ENCODE results near the gene LRRFIP1.

The LRRFIP1 gene

DNA sequence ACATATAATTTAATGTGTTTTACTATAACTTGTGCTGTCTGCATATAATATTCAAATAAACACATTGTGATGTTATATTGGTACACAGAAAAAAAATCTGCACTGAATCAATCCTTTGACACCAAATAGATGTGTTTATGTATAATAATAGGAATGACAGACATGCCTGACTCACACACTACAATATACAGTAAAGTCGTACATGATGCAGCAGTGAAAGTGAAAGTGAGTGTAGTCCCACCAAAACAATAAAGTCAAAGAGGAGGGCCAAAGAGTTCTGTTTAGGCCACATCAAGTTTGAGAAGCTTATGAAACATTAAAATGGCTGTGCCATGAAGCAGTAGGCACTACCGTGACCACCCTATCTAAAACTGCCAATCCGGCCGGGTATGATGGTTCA, 163.0 kb downstream of the LRRFIP1 start:
- Histone ChIP-seq H3K4me3 (ENCODE audit: low read length) (no peak overlapping the region), H3F3A (ENCODE audit: control insufficient read depth, insufficient read depth) (0 out of 2 replicates have a peak, but pooled peaks cover 2% of the 10 kb centered on the region), H3K4me1 (ENCODE audit: control insufficient read depth, low read length) (no peaks in the 10 kb centered on the region), H3K4me2 (ENCODE audit: low read length) (no peak overlapping the region), H3K27me3 (ENCODE audit: control insufficient read depth, low read length) (no peaks in the 10 kb centered on the region), H3K9me2 (replicated peaks; ENCODE audit: control insufficient read depth, low read length) (no peaks in the 10 kb centered on the region), H4K20me1 (ENCODE audit: control insufficient read depth, insufficient read depth, low read depth, low read length) (no peaks in the 10 kb centered on the region), H3K9me3 (ENCODE audit: control insufficient read depth, insufficient read depth, low read length) (peaks cover 13% of the 10 kb centered on the region), H3K36me3 (ENCODE audit: control insufficient read depth, low read length) (peaks cover 3% of the 10 kb centered on the region; the same call in 1 of the 2 replicates), H3K27ac (ENCODE audit: low read depth, low read length) (no peak overlapping the region), H3K79me2 (ENCODE audit: control insufficient read depth, low read length) (no peaks in the 10 kb centered on the region)
- TF ChIP-seq EZH2phosphoT487 (IDR thresholded peaks at IDR 0.05; ENCODE audit: borderline replicate concordance, low read length) = no peak
- TF ChIP-seq, protein P1, sequence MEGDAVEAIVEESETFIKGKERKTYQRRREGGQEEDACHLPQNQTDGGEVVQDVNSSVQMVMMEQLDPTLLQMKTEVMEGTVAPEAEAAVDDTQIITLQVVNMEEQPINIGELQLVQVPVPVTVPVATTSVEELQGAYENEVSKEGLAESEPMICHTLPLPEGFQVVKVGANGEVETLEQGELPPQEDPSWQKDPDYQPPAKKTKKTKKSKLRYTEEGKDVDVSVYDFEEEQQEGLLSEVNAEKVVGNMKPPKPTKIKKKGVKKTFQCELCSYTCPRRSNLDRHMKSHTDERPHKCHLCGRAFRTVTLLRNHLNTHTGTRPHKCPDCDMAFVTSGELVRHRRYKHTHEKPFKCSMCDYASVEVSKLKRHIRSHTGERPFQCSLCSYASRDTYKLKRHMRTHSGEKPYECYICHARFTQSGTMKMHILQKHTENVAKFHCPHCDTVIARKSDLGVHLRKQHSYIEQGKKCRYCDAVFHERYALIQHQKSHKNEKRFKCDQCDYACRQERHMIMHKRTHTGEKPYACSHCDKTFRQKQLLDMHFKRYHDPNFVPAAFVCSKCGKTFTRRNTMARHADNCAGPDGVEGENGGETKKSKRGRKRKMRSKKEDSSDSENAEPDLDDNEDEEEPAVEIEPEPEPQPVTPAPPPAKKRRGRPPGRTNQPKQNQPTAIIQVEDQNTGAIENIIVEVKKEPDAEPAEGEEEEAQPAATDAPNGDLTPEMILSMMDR (IDR thresholded peaks at IDR 0.05; ENCODE audit: low read depth, low read length, poor library complexity, severe bottlenecking) = no peak

DNA sequence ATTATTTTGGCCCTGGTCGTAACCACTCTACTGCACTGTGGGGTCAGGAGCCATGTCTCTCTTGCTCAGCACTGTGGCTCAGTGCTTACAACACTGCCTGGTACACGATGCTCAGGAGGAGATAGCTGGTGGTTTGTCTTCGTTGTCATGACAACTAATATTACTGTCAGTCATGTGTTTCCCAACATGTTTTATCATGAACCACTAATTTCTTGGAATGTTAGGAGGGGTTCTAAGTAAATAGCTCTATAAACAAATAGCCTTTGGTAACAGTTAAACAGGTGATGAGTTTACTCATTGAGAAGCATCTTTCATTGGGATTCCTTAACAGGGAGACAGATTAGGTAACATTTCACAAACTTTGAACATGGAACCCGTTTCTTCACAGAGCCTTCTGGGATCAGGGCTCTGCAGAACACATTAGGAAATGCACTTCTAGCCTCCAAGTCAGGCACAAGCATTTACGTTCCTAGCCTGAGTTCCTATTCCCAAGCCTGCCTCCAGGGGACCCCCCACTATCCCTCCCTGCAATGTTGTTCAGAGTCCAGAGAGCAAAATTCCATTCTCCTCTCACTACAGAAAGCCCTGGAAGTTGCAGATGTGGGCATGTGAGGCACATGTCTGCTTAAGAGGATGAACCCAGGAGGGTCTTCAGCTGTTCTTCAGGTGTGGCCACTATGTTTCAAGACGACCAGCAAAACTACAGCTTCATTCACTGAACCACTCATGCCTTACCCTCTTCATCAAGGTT, 164.8 kb downstream of the LRRFIP1 start:
- H3K9me3 ChIP-seq (ENCODE audit: control insufficient read depth, insufficient read depth, low read length) = peaks cover 3% of the 10 kb centered on the region; the same call in 1 of the 2 replicates
- no peaks in the 10 kb centered on the region for H3K79me2 ChIP-seq (ENCODE audit: control insufficient read depth, low read length)
- H3F3A ChIP-seq (ENCODE audit: control insufficient read depth, insufficient read depth) = 0 out of 2 replicates have a peak, but pooled peaks cover 2% of the 10 kb centered on the region
- H3K4me3 ChIP-seq (ENCODE audit: low read length) = no peak overlapping the region
- H3K4me2 ChIP-seq (ENCODE audit: low read length) = no peak overlapping the region
- H4K20me1 ChIP-seq (ENCODE audit: control insufficient read depth, insufficient read depth, low read depth, low read length) = no peaks in the 10 kb centered on the region
- no peaks in the 10 kb centered on the region for H3K36me3 ChIP-seq (ENCODE audit: control insufficient read depth, low read length)
- H3K27ac ChIP-seq (ENCODE audit: low read depth, low read length) = no peak overlapping the region
- TF ChIP-seq EZH2phosphoT487 (IDR thresholded peaks at IDR 0.05; ENCODE audit: borderline replicate concordance, low read length) = no peak
- TF ChIP-seq, protein P1 (IDR thresholded peaks at IDR 0.05; ENCODE audit: low read depth, low read length, poor library complexity, severe bottlenecking) = peak; percentile 22
- H3K4me1 ChIP-seq (ENCODE audit: control insufficient read depth, low read length) = 0 out of 2 replicates have a peak, but pooled peaks cover under 1% of the 10 kb centered on the region
- no peaks in the 10 kb centered on the region for H3K27me3 ChIP-seq (ENCODE audit: control insufficient read depth, low read length)
- H3K9me2 ChIP-seq (replicated peaks; ENCODE audit: control insufficient read depth, low read length) = no peaks in the 10 kb centered on the region

DNA sequence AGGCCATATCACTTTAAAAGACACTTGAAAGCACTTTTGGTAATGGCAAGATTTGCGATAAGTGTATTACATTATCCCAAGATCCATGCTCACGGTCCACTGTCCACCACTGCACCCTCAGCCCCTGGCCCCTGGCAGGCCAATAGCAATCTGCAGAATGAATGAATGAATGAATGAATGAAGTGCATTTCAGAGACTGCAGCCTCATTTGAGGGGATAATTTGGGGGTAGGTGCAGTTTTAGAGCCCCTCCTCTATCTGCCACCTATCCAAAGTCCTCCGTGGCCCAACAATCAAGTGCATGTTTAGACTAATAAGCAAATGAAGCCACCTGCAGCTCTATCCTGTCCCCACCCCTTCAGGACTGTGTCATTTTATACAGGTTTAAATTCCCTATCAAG, 169.9 kb downstream of the LRRFIP1 start:
- no peak overlapping the region for H3K4me3 ChIP-seq (ENCODE audit: low read length)
- H3K27ac ChIP-seq (ENCODE audit: low read depth, low read length) = no peak overlapping the region
- H3K79me2 ChIP-seq (ENCODE audit: control insufficient read depth, low read length) = no peaks in the 10 kb centered on the region
- no peaks in the 10 kb centered on the region for H3K27me3 ChIP-seq (ENCODE audit: control insufficient read depth, low read length)
- H3K4me2 ChIP-seq (ENCODE audit: low read length) = no peak overlapping the region
- no peaks in the 10 kb centered on the region for H3K9me3 ChIP-seq (ENCODE audit: control insufficient read depth, insufficient read depth, low read length)
- H4K20me1 ChIP-seq (ENCODE audit: control insufficient read depth, insufficient read depth, low read depth, low read length) = no peaks in the 10 kb centered on the region
- peaks cover 3% of the 10 kb centered on the region for H3F3A ChIP-seq (ENCODE audit: control insufficient read depth, insufficient read depth)
- H3K4me1 ChIP-seq (ENCODE audit: control insufficient read depth, low read length) = peaks cover 10% of the 10 kb centered on the region
- H3K36me3 ChIP-seq (ENCODE audit: control insufficient read depth, low read length) = no peaks in the 10 kb centered on the region
- no peaks in the 10 kb centered on the region for H3K9me2 ChIP-seq (replicated peaks; ENCODE audit: control insufficient read depth, low read length)
- TF ChIP-seq, protein P1 (IDR thresholded peaks at IDR 0.05; ENCODE audit: low read depth, low read length, poor library complexity, severe bottlenecking) = no peak
- no peak for TF ChIP-seq EZH2phosphoT487 (IDR thresholded peaks at IDR 0.05; ENCODE audit: borderline replicate concordance, low read length)
